GM04504 (cell line): ENCODE results near the gene ASTN2.

ENCODE experiments used
- DNase-seq: peaks from one replicate; pipeline ENCODE4 v3.0.0-alpha.2; 2012; ENCODE audit warnings: low read depth

ASTN2 gene

DNA sequence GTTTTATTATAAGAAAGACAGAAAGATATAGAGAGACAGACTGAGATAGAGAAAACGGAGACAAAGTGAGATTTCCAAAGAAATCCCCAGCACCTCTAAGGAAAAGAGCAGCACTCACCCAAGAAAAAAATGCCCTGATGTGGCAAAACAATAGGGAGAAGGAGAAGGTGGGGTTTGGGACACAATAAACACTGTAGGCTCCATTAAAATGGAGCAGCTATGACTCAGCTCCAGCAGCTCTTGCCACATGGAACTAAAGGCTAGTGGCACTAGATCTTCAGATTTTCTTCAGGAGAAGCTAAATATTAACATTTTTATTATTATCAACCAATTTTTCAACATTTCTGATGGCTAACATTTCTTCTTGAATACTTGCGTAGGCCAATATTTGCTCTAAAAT is 406.0 kb downstream of the ASTN2 start:
- no peak for DNase-seq

DNA sequence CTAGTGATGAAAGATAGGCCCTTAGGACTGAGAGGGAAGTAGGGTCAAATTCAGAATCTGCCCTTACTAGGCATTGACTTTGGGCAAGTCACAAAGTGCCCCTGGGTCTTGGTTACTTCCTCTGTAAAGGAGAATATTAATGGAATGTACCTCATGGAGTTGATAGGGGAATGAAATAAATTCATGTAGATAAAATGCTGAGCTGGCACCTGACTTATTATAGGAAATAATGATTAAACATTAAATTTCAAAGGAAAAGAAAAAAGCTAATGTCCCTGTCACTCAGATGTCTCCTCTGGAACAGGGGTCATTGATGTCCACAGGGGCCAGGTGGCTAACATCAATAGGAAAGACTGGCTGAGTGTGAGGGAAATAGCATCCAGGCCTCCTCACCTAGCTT is 406.4 kb downstream of the ASTN2 start:
- DNase-seq: no peak

DNA sequence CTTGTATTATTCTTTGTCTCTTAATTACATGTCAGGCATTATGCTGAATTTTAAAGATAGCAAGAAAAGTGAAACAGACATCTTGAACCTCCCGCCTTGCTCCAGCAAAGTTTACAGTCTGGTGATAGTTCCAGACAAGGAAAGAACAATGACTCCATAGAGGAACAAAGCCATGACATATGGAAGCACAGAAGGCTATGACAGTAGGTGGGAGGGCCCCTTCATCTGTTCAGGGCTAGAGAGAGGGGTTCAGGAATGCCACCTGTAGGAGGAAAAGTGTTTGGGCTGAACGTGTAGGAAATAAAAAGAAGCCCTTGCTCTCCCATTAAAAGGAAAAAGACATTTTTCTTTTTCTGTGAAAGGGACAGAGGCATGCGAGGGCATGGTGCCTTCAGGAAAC is 412.2 kb downstream of the ASTN2 start:
- no peak for DNase-seq

DNA sequence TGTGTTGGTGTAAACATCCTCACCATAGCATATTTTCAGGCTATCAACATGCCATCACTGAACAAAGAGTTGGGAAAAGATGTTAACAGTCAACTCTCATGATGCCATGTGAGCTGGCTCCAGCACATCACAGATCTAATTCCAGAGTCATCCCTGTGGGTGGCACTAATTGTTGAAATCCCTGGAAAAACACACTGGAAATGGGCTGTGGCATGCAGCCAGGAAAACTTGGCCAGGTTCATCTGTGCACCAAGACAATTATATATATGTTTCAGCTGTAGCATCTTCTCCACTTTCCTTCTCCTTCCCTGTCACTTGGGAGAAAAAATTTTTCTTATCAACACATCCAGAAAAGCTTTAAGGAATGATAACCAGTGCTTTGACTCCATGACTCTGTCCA is 414.0 kb downstream of the ASTN2 start:
- no peak for DNase-seq

DNA sequence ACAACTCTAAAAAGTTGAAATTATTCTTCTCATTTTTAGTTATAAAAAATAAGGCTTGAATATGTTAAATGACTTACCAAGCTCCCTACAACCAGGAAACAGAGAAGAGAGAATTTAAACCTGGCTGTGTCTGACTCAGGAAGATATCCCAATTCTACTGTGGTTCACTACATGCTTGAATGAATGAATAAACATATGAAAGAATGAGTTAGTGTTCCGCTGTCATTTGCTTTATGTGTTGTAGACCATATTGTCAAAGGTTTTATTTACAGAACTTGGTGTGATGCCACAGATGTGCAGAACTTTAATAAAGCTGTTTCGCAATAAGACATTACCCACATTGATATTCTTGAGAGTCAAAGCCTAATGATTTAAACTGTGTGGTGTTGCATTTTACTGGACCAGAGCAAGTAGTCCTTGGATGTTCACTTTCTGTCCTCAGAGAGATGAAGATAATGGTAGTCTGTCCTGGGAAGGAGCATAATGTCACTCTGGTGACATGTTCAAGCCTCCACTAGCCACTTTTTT is 414.6 kb downstream of the ASTN2 start:
- DNase-seq: no peak

DNA sequence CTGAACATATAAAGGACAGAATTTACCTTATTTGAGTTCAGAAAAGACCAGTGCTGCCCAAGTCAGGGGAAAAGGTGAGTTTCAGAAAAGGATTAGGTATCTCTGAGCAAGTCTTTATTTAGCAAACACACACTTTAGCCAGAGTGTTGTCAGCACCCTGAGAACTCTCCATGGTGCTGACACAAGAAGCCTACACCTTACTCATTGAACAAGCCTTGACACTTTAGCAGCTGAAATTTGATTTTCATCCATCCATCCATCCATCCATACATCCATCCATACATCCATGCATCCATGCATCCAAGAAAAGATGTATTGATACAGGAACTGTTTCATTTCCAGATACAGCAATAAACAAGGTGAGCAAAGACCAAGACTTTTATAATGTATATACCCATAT is 416.6 kb downstream of the ASTN2 start:
- no peak for DNase-seq

DNA sequence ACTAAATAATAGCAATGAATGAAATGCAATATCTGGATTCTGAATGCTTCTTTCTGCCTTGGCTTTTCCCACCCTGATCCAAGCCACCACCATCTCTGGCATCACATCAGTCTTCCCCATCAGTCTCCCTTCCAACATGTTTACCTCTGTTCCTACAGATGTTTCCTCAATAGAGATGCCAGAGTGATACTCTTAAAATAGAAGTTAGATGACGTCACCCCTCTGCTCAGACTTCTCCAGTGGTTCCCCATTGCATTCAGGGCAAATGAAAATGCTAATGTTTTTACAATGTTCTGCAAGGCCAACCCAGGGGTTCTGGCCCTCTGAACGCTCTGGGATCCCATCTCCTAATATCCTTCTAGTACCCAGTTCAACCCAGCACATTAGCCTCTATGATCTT is 422.0 kb downstream of the ASTN2 start:
- no peak for DNase-seq

DNA sequence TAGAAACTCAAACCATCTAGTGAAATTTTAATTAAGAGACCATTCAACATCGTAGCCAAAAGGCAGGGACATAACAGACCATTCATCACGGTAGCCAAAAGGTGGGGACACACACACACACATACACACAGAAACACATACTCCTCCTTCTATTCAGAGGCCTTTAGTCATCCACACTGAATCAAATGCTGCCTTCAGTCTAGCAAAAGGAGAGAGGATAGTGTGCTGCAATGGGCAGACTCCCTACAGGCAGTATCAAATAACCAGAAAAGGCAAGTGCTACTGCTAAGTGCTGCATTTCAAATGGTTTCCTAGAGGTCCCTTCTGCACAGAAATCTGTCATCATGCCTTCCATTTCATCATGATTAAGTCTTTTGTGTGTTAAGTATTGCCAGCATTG is 423.8 kb downstream of the ASTN2 start:
- no peak for DNase-seq

DNA sequence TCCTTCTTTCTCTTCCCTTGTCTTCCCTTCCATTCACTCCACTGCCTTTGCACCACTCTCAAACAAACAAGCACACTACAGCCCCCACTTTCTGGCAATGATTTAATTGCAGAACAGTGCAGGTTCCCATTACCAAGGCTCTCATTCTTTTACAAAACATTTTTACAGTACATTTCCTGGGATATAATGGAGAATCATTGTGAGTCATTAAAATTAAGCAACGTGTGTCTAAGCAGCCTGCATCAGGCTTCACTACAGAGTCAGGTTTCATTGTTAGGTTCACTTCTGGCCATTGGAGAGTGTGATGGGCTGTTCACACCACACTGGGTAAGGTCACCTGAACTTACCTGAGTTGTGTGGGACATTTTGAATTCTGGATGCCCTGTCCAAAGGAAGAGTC is 424.3 kb downstream of the ASTN2 start:
- no peak for DNase-seq

DNA sequence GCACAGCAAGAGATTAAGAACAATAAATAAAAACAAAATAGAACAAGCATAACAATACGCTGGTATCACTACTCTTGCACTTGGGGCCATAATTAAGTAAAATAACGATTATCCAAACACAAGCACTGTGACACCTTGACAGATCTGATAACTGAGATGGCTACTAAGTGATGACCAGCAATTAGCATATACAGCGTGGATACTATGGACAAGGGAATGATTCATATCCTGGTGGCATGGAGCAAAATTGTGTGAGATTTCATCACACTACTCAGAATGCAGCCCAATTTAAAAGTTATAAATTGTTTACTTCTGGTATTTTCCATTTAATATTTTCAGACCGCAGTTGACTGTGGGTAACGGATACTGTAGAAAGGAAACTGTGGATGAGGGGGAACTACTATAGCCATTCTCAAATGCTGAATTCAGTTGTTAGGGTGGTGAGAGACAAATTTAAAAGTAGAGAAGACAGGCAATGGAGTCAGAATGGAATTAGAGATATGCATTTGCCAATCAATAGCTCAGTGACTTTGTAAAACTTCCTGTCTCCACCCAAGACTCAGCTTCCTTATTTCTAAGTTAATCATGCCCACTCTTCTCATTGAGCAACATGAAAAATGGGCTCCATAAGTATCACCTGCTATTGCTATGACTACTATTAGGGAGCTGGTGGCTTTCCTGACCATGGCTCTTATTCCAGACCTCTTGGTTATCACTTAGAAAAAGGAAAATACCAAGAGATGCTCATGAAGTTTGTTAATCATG is 427.0 kb downstream of the ASTN2 start:
- DNase-seq: no peak

DNA sequence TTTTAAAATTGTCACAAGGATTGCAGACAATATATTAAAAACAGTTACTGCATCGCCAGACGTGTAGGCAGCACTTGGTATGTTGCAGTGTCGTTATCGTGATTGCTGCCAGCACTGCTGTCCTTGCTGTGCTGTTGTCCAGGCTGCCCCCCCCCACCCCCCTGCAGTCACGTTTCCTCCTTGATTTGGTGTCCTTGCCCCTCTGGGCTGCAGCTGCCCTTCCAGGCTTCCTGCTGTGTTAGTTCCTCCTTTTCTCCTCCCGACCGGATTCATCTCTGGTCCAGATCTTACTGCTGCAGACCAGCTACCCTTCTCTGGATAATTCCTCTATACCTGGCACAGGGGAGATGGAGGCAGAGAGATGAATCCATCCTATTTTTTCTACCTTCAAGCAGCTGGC is 428.8 kb downstream of the ASTN2 start:
- no peak for DNase-seq

DNA sequence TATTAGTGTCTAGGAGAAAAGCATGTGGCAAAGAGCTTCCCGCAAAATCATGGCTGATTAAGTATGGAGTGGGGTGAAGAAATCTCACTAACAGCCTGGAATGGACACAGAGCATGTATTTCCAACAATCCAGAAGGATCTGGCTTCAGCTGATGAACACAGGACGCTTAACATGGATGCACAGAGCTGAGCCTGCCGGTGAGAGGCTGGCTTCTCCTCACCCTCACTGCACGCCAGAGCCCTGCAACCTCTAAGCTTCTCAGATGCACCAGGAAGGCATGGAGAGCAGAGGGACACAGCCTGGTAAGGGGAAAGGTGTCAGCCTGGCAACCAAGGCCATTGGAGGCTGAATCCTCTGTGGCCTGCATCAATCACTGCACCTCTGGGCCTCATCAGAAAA is 429.3 kb downstream of the ASTN2 start:
- DNase-seq: no peak

DNA sequence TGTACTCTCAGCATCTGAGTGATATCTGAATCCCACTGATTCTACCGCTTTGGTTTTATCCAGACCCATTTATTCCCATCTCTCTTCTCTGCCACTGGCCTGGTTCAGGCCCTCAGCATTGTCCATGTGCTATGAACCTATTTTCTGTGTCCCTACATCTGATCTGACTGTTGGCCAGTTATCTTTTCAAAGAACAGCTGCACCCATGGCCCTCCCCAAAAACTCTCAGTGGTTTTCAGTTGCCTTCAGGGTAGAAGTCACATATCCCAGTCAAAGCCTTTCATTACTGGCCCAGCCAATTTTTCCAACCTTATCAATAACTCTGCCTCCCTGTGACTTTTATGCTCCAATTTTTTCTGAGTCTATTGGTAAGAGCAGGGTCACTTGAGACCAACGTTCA is 430.7 kb downstream of the ASTN2 start:
- no peak for DNase-seq

DNA sequence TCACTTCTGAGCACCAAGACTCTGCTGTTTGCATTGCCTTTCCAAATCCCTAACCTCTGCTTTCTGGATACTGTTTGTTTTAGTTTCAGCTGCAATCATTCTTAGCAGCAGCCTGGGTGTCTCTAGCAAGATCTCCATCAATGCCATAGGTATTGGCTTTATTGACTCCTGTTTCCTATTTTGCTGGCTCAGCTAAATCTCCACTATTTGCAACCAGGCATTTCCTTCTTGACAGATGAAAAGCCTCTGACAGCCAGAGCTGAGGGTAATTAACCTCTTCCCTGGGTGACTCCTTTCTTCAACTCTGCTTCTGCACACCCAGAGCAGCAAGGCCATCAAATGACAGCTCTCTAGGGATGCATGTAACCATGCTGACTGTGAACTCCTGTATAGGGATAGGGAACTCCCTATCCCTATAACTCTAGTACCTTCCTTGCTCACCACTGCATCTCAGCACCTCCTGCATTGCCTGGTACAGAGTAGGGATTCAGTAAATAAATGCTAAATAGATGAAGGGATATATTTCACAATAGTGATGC is 434.2 kb downstream of the ASTN2 start:
- no peak for DNase-seq

DNA sequence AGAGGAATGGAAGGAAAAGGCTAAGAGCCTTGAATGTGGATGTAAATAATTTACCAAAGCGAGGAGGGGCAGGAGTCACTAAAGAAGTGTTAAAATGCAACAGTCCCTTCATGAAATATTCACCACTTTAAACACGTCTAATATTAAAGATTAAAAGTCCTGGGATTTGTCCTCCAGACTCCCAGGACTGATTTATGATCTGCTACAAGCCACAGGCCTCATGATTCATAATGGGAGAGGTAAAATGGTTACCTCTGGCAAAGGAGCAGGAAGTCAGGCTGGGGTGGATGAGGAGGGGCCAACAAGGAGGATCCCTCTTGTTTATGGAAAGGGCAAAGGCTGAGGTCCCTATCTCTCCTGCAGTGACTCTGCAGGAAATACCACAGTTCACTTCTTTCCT is 435.4 kb downstream of the ASTN2 start:
- DNase-seq: no peak

DNA sequence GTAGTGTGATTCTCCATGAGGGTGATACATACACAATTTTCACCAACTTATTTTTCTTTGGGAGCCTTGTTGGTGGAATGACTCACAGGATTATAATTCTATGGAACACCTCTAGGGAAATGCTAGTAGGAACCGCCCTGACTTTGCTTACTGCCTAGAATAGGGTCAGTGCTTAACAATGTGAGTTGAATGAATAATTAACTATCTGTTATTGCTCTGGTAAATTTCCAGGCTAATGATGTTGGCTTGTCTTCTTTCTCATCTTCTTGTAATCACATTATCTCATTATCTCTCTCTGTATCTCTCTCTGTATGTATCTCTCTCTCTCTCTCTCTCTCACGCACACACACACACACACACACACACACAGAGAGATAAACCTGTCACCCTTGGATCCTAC is 436.7 kb downstream of the ASTN2 start:
- no peak for DNase-seq

DNA sequence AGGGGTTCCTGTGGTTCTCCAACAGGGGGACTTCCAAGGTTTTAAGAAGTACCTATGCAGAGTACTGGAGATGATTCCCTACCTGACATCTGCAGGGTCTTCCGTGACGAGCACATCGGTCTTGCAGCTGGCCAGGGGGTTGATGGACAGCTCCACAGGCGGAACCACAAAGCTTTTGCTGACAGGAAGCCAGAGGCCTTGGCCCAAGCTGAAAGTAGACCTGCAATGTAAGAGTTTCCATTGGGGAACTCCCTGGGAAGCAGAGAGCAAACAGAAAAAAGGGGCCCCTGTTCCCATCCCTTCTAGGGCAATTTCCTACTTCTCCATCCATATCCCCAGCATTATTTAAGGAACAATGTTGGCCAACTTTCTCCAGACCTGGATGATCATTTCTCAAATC is 439.7 kb downstream of the ASTN2 start:
- no peak for DNase-seq

DNA sequence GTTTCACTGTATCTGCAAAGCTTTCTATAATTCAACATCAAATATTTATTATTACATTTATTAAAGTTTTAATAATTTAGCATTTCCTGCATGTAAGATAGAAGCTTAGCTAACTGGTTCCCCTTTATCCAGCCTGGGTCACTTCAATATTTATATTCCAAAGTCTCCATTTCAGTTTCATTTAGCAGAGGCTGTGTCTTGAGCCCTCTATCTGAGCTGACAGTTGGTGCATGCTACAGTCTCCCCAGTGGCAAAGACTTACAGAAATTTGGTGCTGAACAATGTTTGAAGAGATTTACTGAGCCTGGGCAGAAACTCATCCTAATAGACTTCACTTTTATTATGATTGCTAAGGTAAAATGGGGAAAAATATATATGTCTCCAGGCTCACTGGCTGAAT is 448.7 kb downstream of the ASTN2 start:
- no peak for DNase-seq

DNA sequence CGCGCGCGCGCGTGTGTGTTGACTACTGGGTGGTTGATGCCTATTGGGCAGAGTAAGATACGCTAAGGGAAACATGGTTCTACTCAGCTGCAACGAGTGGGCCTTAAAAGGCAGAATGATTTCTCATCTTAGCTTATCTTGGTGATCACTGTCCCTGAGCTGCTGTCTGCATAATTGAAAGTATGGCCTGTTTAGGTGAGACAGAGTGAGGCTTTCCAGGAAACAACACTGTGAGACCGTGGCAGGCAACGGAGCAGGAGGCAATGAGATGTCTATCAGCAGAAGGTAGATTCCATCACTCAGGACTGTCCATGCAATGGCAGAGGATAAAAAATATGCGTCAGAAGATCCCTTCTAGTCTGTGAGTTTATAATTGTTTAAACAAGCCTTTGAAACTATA is 450.6 kb downstream of the ASTN2 start:
- no peak for DNase-seq

DNA sequence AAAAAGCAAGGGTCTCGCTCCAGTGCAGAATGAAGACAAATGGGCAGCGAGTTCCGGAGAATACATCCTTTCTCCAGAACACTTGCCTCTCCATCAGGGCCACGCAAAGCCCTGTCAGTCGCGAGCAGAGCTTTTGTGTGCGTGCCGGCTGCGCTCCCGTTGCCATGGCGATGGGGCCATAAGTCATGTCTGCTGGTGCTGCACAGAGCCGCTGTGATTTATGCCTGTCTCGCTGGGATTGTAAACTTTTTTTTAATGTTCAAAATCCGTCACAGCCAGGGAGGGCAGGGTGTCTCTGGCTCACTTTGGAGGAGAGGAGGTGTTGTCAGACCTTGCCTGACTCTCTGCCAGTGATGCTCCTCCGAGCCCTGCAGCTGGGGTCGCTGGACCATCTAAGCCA is 455.0 kb downstream of the ASTN2 start:
- no peak for DNase-seq

DNA sequence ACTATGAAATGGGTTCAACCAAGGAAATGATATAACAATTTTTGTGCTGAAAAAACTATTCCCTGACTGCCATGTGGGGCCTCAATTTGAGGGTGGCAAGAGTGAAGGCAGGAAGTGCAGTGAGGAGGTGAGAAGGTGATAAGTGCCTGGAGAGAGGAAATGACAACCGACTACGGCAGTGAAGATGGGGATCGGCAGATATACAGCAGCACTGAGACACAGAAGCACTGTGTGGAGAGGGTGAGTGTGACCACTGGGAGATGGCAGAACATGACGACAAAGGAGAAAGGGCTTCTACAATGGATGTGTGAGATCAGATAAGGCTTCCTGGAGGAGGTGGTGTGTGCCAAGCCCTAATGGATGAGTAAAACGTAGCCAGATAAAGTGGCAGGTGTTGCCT is 456.0 kb downstream of the ASTN2 start:
- no peak for DNase-seq

DNA sequence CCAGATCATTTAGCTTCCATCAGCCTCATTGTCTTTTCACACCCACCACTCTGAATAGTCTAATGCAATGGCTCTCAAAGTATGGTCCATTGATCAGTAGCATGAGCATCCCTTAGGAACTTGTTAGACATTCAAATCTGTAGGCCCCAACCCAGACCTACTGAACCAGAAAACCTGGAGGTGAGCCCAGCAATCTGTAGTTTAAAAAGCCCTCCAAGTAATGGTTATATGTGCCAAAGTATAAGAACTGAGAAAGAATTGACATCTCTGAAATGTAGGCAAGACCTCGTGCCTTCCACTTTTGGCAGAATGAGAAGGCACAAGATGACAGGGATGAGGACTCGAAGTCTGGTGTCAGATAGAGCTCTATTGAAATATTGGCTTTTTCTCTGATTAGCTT is 460.1 kb downstream of the ASTN2 start:
- DNase-seq: no peak

DNA sequence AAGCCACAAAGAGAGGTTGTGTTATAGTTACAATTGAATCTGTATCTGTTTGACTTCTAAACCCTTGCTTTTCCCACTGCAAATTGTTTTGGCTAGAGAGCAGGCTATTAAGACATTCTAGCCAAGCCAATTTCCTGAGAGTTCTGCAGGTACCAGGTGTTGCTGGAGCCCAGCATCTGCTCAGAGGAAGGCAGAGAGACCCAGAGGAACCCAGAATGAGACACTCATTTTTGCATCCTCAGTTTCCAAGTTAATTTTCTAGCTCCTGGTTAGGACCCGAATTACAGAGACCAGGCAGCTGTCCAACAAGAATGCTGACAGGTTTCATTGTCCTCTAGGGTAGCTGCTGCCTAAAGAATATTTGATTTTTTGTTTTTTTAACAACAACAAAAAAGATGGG is 461.6 kb downstream of the ASTN2 start:
- DNase-seq: no peak

DNA sequence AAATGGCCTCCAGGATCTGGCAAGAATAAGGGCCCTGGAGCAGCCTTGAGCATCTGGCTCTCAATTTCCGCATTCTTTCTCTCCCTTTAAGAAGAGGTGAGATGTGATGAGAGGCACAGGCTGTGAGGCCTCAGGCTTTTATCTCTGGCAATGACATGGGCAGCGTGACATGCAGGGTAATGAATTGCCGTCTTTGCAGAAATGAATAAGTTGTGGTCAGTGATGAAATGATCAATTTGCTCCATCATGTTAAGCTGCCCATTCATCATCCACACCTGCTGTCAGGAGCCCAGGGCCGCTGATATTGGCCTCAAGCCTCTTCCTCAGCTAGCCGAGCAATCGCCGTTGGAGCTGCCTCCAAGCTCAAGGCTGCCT is 462.4 kb downstream of the ASTN2 start:
- DNase-seq: no peak
